GM15510 (cell line): ENCODE data around the gene SCGB2A2.

Experiments used
- POLR2A ChIP-seq: IDR thresholded peaks from 3 replicates; pipeline ENCODE4 v1.6.1; 2011; ENCODE audit warnings: borderline replicate concordance; ENCODE audit not compliant: insufficient read length; ENCODE audit errors: extremely low read depth

SCGB2A2 gene

DNA sequence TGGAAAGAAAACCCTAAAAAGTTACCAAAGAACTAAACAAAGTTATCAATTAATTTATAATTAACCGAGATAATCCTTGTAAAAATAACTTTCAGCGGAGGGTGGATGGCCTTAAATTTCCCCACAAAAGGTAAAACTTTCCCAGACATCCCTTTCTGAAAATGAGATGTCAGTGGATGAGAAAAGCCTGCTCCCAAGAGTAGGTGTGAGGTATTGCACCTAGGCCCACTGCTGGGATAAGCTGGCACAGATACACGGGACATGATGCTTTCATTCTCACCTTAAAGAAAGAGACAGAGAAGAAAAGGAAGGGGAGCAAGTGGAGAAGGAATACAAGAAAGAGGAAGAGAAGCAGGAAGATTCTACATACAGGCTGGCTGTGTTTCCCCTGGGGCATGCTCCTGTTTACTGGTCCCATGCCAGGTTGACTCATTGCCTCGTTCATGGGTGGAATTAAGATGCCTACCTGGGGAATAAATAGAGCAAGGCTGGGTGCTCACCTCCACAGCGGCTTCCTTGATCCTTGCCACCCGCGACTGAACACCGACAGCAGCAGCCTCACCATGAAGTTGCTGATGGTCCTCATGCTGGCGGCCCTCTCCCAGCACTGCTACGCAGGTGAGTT lies at the start of gene SCGB2A2:
Gene SCGB2A2, plus strand, starts transcription at position 505 of the 625 bp plus-strand sequence. Its CDS starts 59 bp downstream, at position 564.
- TF ChIP-seq POLR2A, result no peak

- no peak for TF ChIP-seq POLR2A
Observed at GRCh38 chr11:62221498-62221897, 48.5 kb upstream of the SCGB2A2 start.

DNA sequence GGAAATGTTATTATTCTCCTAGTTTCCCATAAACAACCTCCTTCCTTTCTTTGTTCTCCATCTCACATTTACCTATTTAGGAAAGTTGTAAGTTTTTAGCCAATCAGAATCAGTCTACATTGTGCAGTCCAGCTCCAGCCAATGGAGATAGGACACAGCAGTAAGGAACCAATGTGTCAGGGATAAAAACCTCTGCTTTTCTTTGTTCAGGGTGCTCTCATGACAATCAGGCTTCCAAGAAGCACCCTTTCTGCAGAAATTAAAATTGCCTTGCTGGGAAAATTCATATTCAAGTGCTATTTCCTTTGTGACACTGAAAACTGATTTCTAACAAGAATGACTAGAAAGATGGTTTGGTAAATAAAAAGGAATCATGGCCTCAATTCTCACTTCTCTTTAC lies 46.9 kb upstream of the SCGB2A2 start:
- no peak for TF ChIP-seq POLR2A

GRCh38 chr11:62233730-62234129 lies 36.2 kb upstream of the SCGB2A2 start:
- TF ChIP-seq POLR2A, result no peak

GRCh38 chr11:62236187-62236586 lies 33.8 kb upstream of the SCGB2A2 start:
- no peak for TF ChIP-seq POLR2A

- no peak for TF ChIP-seq POLR2A
Observed at GRCh38 chr11:62237499-62237898, 32.5 kb upstream of the SCGB2A2 start.

DNA sequence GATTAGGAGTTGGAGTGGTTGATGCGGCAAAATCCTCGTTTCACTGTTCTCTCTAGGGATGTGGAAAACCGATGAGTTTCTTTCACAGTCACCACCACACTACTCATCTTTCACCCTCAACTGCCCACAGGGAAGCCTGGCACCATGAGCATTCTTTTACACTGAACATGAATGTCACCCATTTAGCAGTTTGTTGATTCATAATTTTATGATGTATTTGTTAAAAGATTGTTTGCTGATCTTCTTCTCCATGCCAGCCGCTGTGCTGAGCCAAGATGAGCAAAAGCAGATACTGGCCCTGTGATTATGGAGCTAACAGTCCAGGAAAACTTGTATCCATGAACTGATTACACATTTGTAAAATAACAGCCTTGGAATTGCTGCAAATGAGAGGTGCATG lies 31.8 kb upstream of the SCGB2A2 start:
- TF ChIP-seq POLR2A, result no peak

- no peak for TF ChIP-seq POLR2A
Observed at GRCh38 chr11:62241095-62241494, 28.9 kb upstream of the SCGB2A2 start.

DNA sequence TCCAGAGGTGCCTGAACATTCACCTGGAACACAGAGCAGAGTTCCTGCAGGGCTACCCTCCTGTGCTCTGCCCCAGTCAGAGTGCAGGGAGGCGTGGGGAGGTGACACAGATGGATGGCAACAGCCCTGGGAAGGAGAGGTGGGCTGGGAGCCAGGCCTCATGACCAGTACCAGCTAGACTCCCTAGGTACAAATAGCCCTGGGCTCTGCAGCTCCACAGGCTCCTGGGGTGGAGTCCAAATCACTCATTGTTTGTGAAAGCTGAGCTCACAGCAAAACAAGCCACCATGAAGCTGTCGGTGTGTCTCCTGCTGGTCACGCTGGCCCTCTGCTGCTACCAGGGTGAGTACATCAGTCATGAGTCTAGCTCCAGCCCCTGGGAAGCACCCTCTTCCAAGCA lies 27.9 kb upstream of the SCGB2A2 start, which contains the start of gene SCGB1D2:
Gene SCGB1D2, plus strand, starts transcription at position 219 of the 400 bp plus-strand sequence. Its CDS starts 69 bp downstream, at position 288.
- TF ChIP-seq POLR2A, result no peak

- TF ChIP-seq POLR2A, result no peak
Observed at GRCh38 chr11:62245271-62245753, 24.6 kb upstream of the SCGB2A2 start.

GRCh38 chr11:62251698-62252097 lies 18.3 kb upstream of the SCGB2A2 start:
- TF ChIP-seq POLR2A, result no peak

- TF ChIP-seq POLR2A, result no peak
Observed at GRCh38 chr11:62253999-62254542, 15.9 kb upstream of the SCGB2A2 start.

DNA sequence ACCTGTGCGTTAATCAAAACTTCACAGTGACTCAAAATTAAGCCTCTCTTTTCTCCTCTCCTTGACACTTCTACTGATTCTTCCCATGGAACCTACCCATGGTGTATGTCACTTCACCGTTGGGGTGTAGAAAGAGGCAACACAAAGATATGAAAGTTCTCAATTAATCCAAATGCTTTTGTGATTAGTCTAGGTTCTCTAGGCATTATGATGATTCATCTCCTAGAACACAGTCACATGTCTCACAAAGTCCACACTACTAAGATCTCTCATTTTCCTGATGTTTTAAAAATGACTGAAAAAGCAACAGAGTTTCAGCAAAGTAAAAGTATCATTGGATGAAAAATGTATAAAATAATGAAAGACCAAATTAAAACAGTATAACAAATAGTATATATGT lies 13.7 kb upstream of the SCGB2A2 start:
- TF ChIP-seq POLR2A, result no peak

DNA sequence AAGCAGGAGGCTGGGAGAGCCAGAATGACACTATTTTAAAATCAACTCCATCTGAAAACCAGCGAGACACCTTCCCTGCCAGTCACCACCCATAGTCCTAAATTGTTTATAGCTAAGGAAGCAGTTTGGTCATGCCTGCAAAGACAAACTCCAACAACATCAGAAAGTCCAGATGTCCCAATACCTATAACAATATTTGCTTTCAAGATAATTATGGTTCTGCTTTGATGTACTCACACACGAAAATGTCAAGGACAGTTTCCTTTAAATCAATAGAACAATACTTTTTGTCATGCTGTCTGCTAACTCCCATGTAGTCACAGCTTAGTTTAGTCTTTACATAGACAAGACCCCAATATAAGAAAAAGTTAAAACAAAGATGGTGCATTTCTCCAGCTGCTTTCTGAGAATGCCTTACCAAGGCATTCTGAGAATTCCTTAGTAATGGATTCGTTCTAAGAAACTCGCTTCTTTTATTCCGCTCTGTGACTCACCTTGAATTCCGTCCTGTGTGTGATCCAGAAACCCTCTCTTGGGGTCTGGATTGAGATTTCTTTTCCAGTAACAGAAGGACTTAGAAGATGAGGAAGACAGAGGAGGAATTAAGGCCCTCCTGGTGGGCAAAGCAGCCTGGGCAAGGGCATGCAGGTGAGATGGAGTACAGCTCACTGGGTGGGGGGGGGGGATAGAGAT lies 9.6 kb upstream of the SCGB2A2 start:
- no peak for TF ChIP-seq POLR2A

DNA sequence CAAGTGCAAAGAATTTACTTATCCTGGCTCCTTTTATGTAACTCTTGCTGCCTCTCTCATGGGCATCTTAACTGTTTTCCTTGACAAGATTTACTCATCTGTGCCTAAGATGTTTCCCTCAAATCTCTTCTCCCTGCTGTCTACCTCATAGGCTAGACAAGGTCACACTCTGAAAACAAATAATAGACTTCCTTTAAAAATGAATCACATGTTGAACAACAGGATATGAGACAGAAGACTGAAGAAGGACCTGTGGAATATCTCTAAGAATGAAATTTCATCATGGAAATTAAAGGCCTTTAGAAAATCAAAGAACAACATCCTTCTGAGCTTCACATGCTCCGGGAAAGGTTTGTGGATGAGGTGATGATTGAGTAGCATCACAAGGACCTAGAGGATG lies 6.0 kb upstream of the SCGB2A2 start:
- TF ChIP-seq POLR2A, result no peak

DNA sequence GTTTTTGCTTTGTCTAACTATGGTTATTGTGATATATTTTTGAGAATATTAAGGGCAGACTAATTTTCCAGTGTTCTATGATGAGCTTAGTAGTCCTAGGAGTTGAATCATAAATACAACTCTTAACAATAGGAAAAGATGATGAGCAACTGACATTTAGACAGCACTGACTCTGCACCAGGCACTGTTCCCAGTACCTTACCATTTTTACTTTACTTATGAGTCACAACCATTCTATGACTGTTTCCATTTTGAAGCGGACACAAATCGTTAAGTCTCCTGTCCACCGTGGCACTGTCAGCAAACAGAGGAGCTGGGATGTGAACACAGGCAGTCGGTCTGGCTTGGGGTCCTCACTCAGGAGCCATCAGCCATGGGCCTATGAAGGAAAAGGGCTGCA lies 3.4 kb upstream of the SCGB2A2 start:
- TF ChIP-seq POLR2A, result no peak
